ENCODE results near the gene TMEM238L.

- TF ChIP-seq, protein P1, sequence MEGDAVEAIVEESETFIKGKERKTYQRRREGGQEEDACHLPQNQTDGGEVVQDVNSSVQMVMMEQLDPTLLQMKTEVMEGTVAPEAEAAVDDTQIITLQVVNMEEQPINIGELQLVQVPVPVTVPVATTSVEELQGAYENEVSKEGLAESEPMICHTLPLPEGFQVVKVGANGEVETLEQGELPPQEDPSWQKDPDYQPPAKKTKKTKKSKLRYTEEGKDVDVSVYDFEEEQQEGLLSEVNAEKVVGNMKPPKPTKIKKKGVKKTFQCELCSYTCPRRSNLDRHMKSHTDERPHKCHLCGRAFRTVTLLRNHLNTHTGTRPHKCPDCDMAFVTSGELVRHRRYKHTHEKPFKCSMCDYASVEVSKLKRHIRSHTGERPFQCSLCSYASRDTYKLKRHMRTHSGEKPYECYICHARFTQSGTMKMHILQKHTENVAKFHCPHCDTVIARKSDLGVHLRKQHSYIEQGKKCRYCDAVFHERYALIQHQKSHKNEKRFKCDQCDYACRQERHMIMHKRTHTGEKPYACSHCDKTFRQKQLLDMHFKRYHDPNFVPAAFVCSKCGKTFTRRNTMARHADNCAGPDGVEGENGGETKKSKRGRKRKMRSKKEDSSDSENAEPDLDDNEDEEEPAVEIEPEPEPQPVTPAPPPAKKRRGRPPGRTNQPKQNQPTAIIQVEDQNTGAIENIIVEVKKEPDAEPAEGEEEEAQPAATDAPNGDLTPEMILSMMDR (IDR thresholded peaks at IDR 0.05 in 8 of 11, conservative IDR thresholded peaks at IDR 0.05 in 3 of 11) = no peak
- no peak for TF ChIP-seq POLR2A (IDR thresholded peaks at IDR 0.05)
- TF ChIP-seq POLR2AphosphoS5 (IDR thresholded peaks at IDR 0.05) = no peak
These were observed 17.2 kb upstream of the TMEM238L start for GRCh38 chr17:10821054-10821453.
